Loucy (cell line): ENCODE measurements around the gene APOA4.
"Not testable (repeated sequence)": the region's sequence is repeated elsewhere in the genome, so short reads cannot be mapped to it uniquely, and the experiment has no call there.

Source experiments
- H2AFZ ChIP-seq: fragments of 200-600 bp; sonication (generic); 2 replicates; pipeline ENCODE4 v1.6.0; 2016; ENCODE audit warnings: antibody characterized with exemption, mild to moderate bottlenecking, low read length, moderate library complexity
- H3F3A ChIP-seq: fragments of 200-600 bp; 2 replicates; pipeline ENCODE4 v1.6.0; 2016; ENCODE audit warnings: antibody characterized with exemption, low read depth, mild to moderate bottlenecking
- H3K27me3 ChIP-seq: fragments of 200-600 bp; sonication (generic); 2 replicates; pipeline ENCODE4 v1.6.1; 2014; ENCODE audit warnings: low read length, mild to moderate bottlenecking; ENCODE audit not compliant: insufficient read depth, poor library complexity, severe bottlenecking
- H3K36me3 ChIP-seq: fragments of 200-600 bp; sonication (generic); 2 replicates; pipeline ENCODE4 v1.6.1; 2016; ENCODE audit warnings: low read length; ENCODE audit not compliant: insufficient read depth
- H3K4me1 ChIP-seq: fragments of 200-600 bp; sonication (generic); 2 replicates; pipeline ENCODE4 v1.5.1; 2014; ENCODE audit warnings: low read length, mild to moderate bottlenecking; ENCODE audit not compliant: insufficient read depth, poor library complexity, severe bottlenecking
- H3K4me2 ChIP-seq: fragments of 200-600 bp; sonication (generic); 2 replicates; pipeline ENCODE4 v1.6.0; 2014; ENCODE audit warnings: antibody characterized with exemption, low read length, low read depth, mild to moderate bottlenecking; ENCODE audit not compliant: poor library complexity, severe bottlenecking
- H3K4me3 ChIP-seq: fragments of 200-600 bp; sonication (generic); 2 replicates; pipeline ENCODE4 v1.5.1; 2014; ENCODE audit warnings: low read length, mild to moderate bottlenecking, mixed read lengths; ENCODE audit not compliant: poor library complexity, severe bottlenecking
- H3K79me2 ChIP-seq: fragments of 200-600 bp; sonication (generic); 2 replicates; pipeline ENCODE4 v1.6.1; 2014; ENCODE audit warnings: low read length; ENCODE audit not compliant: insufficient read depth
- H3K9ac ChIP-seq: fragments of 200-600 bp; sonication (generic); 2 replicates; pipeline ENCODE4 v1.6.0; 2014; ENCODE audit warnings: mild to moderate bottlenecking, low read depth, low read length, moderate library complexity; ENCODE audit not compliant: poor library complexity, severe bottlenecking
- H3K9me2 ChIP-seq: fragments of 200-600 bp; sonication (generic); replicated peaks from 2 replicates; pipeline ENCODE4 v1.6.1; 2016; ENCODE audit warnings: low read depth, low read length, mixed read lengths
- H3K9me3 ChIP-seq: fragments of 200-600 bp; sonication (generic); 2 replicates; pipeline ENCODE4 v1.6.1; 2014; ENCODE audit warnings: mild to moderate bottlenecking, antibody characterized with exemption, low read length, low read depth; ENCODE audit not compliant: insufficient read depth
- H4K20me1 ChIP-seq: fragments of 200-600 bp; sonication (generic); 2 replicates; pipeline ENCODE4 v1.6.0; 2014; ENCODE audit warnings: antibody characterized with exemption, low read length, mild to moderate bottlenecking; ENCODE audit not compliant: insufficient read depth, poor library complexity, severe bottlenecking
- EZH2phosphoT487 ChIP-seq: fragments of 200-600 bp; IDR thresholded peaks from 2 replicates; pipeline ENCODE4 v1.6.1; 2018; ENCODE audit warnings: antibody characterized with exemption, mild to moderate bottlenecking, moderate library complexity, borderline replicate concordance
- TF ChIP-seq, protein P1 (sequence below): fragments of 200-600 bp; sonication (generic); conservative IDR thresholded peaks from 2 replicates; pipeline ENCODE4 v1.5.1; 2014; ENCODE audit warnings: mild to moderate bottlenecking, antibody characterized with exemption, low read length

APOA4 gene

DNA sequence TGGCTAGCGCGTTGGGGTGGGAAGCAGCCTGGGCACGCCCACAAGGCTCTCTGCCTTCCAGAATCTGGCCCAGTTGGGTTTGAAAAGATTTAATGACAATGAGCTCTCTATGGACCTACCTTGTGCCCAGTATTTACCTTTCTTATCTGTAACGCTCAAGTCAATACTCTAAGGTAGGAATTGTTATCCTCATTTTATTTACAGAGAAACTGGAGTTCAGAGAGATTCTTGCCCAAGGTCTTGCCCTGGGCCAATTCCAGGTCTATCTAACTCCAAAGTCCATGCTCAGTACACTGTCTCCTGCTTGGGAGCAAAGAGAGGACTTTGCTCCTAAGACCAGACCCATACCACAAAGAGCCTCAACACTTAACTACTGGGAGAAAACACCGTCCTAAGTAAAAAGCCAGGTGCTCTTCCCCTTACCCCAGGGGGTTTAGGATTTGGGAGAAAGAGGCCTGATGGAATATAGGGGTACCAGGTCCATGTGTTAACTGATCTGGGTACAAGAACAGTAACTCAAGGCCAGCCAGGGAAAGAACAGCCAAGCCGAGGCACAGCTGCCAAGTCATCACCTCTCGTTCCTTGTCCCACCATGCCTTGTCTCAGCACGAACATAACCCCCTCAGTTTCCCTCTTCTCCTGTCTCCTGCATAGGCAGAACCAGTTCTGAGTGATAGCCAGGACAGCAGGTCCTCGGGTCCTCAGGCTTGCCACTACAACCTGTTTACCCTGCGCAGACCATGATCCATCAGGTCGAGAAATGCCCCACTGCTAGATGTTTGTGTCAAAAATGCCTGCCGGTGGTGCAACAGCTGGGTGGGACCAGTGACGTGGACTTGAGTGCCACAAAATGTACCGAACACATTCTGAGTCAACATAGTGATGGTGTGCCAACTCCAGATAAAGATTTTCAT lies 14.6 kb downstream of the APOA4 start:
- Histone ChIP-seq H3K4me1 (no peaks in the 10 kb centered on the region), H3K9me2 (no peaks in the 10 kb centered on the region), H3K27me3 (no peaks in the 10 kb centered on the region), H3F3A (no peaks in the 10 kb centered on the region), H4K20me1 (no peaks in the 10 kb centered on the region), H3K9me3 (no peaks in the 10 kb centered on the region), H3K4me2 (no peak overlapping the region), H3K36me3 (no peaks in the 10 kb centered on the region), H3K4me3 (no peak overlapping the region), H2AFZ (no peak overlapping the region), H3K9ac (no peak overlapping the region), H3K79me2 (no peaks in the 10 kb centered on the region)
- TF ChIP-seq EZH2phosphoT487 = no peak
- TF ChIP-seq, protein P1, sequence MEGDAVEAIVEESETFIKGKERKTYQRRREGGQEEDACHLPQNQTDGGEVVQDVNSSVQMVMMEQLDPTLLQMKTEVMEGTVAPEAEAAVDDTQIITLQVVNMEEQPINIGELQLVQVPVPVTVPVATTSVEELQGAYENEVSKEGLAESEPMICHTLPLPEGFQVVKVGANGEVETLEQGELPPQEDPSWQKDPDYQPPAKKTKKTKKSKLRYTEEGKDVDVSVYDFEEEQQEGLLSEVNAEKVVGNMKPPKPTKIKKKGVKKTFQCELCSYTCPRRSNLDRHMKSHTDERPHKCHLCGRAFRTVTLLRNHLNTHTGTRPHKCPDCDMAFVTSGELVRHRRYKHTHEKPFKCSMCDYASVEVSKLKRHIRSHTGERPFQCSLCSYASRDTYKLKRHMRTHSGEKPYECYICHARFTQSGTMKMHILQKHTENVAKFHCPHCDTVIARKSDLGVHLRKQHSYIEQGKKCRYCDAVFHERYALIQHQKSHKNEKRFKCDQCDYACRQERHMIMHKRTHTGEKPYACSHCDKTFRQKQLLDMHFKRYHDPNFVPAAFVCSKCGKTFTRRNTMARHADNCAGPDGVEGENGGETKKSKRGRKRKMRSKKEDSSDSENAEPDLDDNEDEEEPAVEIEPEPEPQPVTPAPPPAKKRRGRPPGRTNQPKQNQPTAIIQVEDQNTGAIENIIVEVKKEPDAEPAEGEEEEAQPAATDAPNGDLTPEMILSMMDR = no peak

DNA sequence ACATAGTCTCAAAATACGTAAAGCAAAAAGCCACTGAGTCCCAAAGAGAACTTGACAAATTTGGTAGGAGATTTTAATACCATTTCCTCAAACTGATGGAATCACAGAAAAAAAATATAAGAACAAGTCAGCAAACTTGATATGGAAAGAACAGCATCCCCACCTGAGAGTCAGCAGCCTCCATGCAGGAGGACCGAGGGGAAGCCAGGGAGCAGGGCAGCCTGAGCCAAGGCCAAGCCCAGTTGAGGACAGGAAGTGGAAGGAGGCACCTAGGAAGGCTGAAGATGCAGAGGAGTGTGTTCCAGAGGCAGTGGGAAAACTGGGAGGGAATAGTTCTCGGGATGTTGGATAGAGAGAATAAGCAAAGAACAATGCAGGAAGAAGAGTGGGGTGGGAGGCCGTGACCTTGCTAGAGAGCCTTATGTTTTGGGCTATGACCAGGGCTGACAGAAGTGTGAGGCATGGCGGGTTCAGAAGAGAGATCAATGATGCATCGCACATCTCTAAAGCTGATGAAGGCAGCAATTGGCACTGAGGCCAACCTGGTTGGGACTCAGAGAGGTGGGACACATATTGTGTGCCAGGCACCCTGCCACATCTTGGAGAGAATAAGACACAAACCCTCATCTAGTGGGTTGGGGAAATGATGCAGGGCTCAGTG lies 15.4 kb downstream of the APOA4 start:
- no peak for TF ChIP-seq EZH2phosphoT487
- TF ChIP-seq, protein P1 = no peak
- Histone ChIP-seq H2AFZ (no peak overlapping the region), H3K79me2 (no peaks in the 10 kb centered on the region), H3K9me2 (no peaks in the 10 kb centered on the region), H3K4me1 (no peaks in the 10 kb centered on the region), H3K4me2 (no peak overlapping the region), H3K4me3 (no peak overlapping the region), H3K9me3 (no peaks in the 10 kb centered on the region), H3F3A (no peaks in the 10 kb centered on the region), H3K36me3 (no peaks in the 10 kb centered on the region), H4K20me1 (no peaks in the 10 kb centered on the region), H3K9ac (no peak overlapping the region), H3K27me3 (no peaks in the 10 kb centered on the region)

DNA sequence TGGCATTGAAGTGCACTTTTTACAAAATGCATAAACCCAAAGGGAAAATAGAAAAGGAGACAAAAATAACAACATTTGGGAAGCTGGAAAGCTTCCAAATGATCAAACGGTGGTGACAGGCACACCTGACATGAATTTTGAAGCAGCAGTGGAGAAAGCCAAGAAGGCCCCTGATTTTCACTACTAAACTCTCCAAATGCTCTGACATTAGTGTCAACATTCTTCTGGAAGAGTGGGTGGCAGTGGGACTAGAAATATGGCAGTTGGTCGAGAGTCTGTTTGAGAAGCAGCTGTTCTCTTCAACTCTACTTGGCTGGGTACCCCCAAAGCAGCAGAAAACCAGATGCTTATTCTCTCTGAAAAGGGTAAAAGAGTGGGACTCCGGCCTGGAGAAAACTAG lies 19.1 kb downstream of the APOA4 start:
- H3K9me2 ChIP-seq = no peaks in the 10 kb centered on the region
- H4K20me1 ChIP-seq = no peaks in the 10 kb centered on the region
- H3K36me3 ChIP-seq = no peaks in the 10 kb centered on the region
- no peaks in the 10 kb centered on the region for H3F3A ChIP-seq
- no peak overlapping the region for H3K4me3 ChIP-seq
- no peaks in the 10 kb centered on the region for H3K27me3 ChIP-seq
- no peak overlapping the region for H2AFZ ChIP-seq
- no peaks in the 10 kb centered on the region for H3K9me3 ChIP-seq
- no peaks in the 10 kb centered on the region for H3K4me1 ChIP-seq
- no peaks in the 10 kb centered on the region for H3K79me2 ChIP-seq
- no peak overlapping the region for H3K9ac ChIP-seq
- no peak overlapping the region for H3K4me2 ChIP-seq
- TF ChIP-seq, protein P1 = no peak
- TF ChIP-seq EZH2phosphoT487 = no peak

DNA sequence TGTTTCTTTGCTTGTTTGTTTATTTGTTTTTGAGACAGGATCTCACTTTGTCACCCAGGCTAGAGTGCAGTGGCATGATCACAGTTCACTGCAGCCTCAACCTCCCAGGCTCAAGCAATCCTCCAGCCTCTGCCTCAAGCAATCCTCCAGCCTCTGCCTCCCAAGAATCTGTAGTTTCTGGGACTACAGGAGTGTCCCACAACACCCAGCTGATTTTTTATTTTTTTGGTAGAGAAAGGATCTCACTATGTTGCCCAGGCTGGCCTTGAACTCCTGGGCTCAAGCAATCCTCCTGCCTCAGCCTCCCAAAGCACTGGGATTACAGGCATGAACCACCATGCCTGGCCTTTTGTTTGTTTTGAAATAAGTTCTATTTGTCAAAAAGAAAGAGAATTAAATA lies 21.4 kb downstream of the APOA4 start:
- H3K9ac ChIP-seq, H4K20me1 ChIP-seq, H3K27me3 ChIP-seq, H3K4me1 ChIP-seq, H3K4me3 ChIP-seq, H3K79me2 ChIP-seq, H3K9me3 ChIP-seq, H3F3A ChIP-seq, H3K4me2 ChIP-seq, H3K36me3 ChIP-seq, H2AFZ ChIP-seq, H3K9me2 ChIP-seq: not testable (repeated sequence)
